Measurements from ENCODE around the gene NR1I2.

DNA sequence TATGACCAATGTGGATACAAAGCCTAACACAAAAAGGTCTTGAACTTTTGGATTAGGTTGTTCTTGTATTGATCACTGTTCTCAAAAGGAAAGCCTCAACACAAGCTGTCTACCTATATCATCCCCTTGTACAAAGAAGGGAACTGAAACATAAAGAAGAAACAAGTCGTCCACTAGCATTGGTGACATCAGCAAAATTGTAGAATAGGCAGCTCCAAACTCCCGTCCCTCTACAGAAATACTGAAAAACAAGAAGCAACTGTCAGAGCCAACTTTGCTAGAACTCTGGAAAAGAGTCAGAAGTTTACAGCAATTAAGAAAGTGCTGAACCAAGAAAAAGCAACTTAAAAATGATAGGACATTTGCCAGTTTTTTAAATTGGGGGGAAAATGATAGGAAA lies 7.5 kb upstream of the NR1I2 start:
- TF ChIP-seq, protein P1, sequence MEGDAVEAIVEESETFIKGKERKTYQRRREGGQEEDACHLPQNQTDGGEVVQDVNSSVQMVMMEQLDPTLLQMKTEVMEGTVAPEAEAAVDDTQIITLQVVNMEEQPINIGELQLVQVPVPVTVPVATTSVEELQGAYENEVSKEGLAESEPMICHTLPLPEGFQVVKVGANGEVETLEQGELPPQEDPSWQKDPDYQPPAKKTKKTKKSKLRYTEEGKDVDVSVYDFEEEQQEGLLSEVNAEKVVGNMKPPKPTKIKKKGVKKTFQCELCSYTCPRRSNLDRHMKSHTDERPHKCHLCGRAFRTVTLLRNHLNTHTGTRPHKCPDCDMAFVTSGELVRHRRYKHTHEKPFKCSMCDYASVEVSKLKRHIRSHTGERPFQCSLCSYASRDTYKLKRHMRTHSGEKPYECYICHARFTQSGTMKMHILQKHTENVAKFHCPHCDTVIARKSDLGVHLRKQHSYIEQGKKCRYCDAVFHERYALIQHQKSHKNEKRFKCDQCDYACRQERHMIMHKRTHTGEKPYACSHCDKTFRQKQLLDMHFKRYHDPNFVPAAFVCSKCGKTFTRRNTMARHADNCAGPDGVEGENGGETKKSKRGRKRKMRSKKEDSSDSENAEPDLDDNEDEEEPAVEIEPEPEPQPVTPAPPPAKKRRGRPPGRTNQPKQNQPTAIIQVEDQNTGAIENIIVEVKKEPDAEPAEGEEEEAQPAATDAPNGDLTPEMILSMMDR (IDR thresholded peaks at IDR 0.05) = no peak
- no peak for TF ChIP-seq EZH2phosphoT487 (IDR thresholded peaks at IDR 0.05)
